HL-60 (cell line): ENCODE data around the gene HLA-F.

Experiments used
- CTCF ChIP-seq: IDR thresholded peaks from one replicate; pipeline ENCODE4 v1.5.1; 2011; ENCODE audit warnings: low read length, control low read depth, inconsistent platforms; ENCODE audit not compliant: insufficient read depth
- POLR2AphosphoS5 ChIP-seq: IDR thresholded peaks from 2 replicates; pipeline ENCODE4 v1.6.1; 2012; ENCODE audit warnings: low read depth

- no peak for TF ChIP-seq CTCF
- TF ChIP-seq POLR2AphosphoS5, result no peak
Observed at GRCh38 chr6:29749308-29749662, 26.1 kb downstream of the HLA-F start.
